ENCODE data around the gene ABTB1.

DNA sequence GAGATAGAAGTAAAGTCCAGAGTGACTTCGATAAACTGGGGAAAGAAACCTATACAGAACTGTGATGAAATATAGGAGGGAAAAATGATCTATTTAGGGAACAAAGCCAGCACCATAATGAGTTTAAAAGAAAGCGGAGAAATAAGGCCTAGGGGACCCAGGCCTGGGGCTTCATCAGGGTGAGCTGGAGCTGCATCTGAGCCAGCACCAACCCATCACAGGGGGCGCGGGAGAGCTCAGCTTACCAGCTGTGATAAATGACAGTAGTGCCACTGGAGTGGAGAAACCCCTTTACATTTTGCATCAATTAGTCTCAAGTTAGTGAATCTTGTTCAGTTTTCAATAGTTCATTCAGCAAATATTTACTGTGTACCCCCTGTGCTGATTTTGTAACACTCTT, 22.5 kb upstream of the ABTB1 start:
- TF ChIP-seq, protein P1, sequence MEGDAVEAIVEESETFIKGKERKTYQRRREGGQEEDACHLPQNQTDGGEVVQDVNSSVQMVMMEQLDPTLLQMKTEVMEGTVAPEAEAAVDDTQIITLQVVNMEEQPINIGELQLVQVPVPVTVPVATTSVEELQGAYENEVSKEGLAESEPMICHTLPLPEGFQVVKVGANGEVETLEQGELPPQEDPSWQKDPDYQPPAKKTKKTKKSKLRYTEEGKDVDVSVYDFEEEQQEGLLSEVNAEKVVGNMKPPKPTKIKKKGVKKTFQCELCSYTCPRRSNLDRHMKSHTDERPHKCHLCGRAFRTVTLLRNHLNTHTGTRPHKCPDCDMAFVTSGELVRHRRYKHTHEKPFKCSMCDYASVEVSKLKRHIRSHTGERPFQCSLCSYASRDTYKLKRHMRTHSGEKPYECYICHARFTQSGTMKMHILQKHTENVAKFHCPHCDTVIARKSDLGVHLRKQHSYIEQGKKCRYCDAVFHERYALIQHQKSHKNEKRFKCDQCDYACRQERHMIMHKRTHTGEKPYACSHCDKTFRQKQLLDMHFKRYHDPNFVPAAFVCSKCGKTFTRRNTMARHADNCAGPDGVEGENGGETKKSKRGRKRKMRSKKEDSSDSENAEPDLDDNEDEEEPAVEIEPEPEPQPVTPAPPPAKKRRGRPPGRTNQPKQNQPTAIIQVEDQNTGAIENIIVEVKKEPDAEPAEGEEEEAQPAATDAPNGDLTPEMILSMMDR (IDR thresholded peaks at IDR 0.05; ENCODE audit: insufficient read depth, low read length): no peak
- no peak for TF ChIP-seq POLR2AphosphoS5 (IDR thresholded peaks at IDR 0.05; ENCODE audit: low read depth)
- TF ChIP-seq GABPA (IDR thresholded peaks at IDR 0.05; ENCODE audit: low read depth): no peak
- TF ChIP-seq, protein P2, sequence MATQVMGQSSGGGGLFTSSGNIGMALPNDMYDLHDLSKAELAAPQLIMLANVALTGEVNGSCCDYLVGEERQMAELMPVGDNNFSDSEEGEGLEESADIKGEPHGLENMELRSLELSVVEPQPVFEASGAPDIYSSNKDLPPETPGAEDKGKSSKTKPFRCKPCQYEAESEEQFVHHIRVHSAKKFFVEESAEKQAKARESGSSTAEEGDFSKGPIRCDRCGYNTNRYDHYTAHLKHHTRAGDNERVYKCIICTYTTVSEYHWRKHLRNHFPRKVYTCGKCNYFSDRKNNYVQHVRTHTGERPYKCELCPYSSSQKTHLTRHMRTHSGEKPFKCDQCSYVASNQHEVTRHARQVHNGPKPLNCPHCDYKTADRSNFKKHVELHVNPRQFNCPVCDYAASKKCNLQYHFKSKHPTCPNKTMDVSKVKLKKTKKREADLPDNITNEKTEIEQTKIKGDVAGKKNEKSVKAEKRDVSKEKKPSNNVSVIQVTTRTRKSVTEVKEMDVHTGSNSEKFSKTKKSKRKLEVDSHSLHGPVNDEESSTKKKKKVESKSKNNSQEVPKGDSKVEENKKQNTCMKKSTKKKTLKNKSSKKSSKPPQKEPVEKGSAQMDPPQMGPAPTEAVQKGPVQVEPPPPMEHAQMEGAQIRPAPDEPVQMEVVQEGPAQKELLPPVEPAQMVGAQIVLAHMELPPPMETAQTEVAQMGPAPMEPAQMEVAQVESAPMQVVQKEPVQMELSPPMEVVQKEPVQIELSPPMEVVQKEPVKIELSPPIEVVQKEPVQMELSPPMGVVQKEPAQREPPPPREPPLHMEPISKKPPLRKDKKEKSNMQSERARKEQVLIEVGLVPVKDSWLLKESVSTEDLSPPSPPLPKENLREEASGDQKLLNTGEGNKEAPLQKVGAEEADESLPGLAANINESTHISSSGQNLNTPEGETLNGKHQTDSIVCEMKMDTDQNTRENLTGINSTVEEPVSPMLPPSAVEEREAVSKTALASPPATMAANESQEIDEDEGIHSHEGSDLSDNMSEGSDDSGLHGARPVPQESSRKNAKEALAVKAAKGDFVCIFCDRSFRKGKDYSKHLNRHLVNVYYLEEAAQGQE (IDR thresholded peaks at IDR 0.05; ENCODE audit: insufficient replicate concordance, low read depth): no peak
- TF ChIP-seq SPI1 (IDR thresholded peaks at IDR 0.05; ENCODE audit: borderline replicate concordance, low read depth): no peak
